Smooth muscle cell (in vitro differentiated cells): ENCODE data around the gene PSMC3. TPM values are rescaled to one million over a fixed set of nuclear protein-coding genes. Genes with fewer than 3 reads are reported as not detected.

Experiments used
- DNase-seq: peaks from one replicate; lab custom pipeline; 2025; ENCODE audit not compliant: unreplicated experiment; lab: John Stamatoyannopoulos, UW
- H2AFZ ChIP-seq: fragments of 200-600 bp; sonication (generic); 2 replicates; pipeline ENCODE4 v1.6.0; 2016; ENCODE audit warnings: antibody characterized with exemption, low read depth, mild to moderate bottlenecking
- H3F3A ChIP-seq: fragments of 200-600 bp; sonication (generic); 2 replicates; pipeline ENCODE4 v1.6.0; 2017; ENCODE audit warnings: antibody characterized with exemption, low read depth
- H3K27ac ChIP-seq: fragments of 200-600 bp; sonication (generic); 2 replicates; pipeline ENCODE4 v1.5.1; 2016; ENCODE audit warnings: low read depth, mild to moderate bottlenecking
- H3K27me3 ChIP-seq: fragments of 200-600 bp; sonication (generic); 2 replicates; pipeline ENCODE4 v1.6.1; 2016; ENCODE audit warnings: low read depth, mild to moderate bottlenecking
- H3K36me3 ChIP-seq: fragments of 200-600 bp; sonication (generic); 2 replicates; pipeline ENCODE4 v1.5.1; 2016; ENCODE audit warnings: low read depth
- H3K4me1 ChIP-seq: fragments of 200-600 bp; sonication (generic); 2 replicates; pipeline ENCODE4 v1.5.1; 2016; ENCODE audit warnings: low read depth
- H3K4me2 ChIP-seq: fragments of 200-600 bp; sonication (generic); 2 replicates; pipeline ENCODE4 v1.6.0; 2016; ENCODE audit warnings: mild to moderate bottlenecking
- H3K4me3 ChIP-seq: fragments of 200-600 bp; sonication (generic); 2 replicates; pipeline ENCODE4 v1.5.1; 2016; ENCODE audit warnings: mild to moderate bottlenecking
- H3K79me2 ChIP-seq: fragments of 200-600 bp; sonication (generic); 2 replicates; pipeline ENCODE4 v1.6.0; 2016; ENCODE audit warnings: low read depth, mild to moderate bottlenecking
- H3K9ac ChIP-seq: fragments of 200-600 bp; sonication (generic); 2 replicates; pipeline ENCODE4 v1.6.0; 2016; ENCODE audit warnings: low read depth
- H3K9me3 ChIP-seq: fragments of 200-600 bp; sonication (generic); replicated peaks from 2 replicates; pipeline ENCODE4 v1.5.1; 2016; ENCODE audit warnings: low read depth
- H4K20me1 ChIP-seq: fragments of 200-600 bp; sonication (generic); 2 replicates; pipeline ENCODE4 v1.6.0; 2016; ENCODE audit warnings: low read depth
- CTCF ChIP-seq: fragments of 200-600 bp; sonication (generic); IDR thresholded peaks from 2 replicates; pipeline ENCODE4 v1.5.1; 2017; ENCODE audit warnings: borderline replicate concordance, mild to moderate bottlenecking, antibody characterized with exemption; ENCODE audit not compliant: insufficient read depth, poor library complexity, severe bottlenecking
- WGBS: methylation state at CpG from one replicate; pipeline ENCODE4 v1.1.7; 2016; ENCODE audit warnings: low lambda C conversion rate; 5-methylcytosine and 5-hydroxymethylcytosine counted together
- polyA plus RNA-seq: library from polyadenylated mRNA; unstranded; fragments of >200 nt; fragmentation: Nextera tagmentation; extraction: Ambion mirVana; gene quantifications from 2 replicates; pipeline ENCODE4 v1.2.1, GENCODE V29; 2016
- total RNA-seq: library from RNA; depleted of rRNA; stranded (reverse); fragments of >200 nt; gene quantifications from 2 replicates; pipeline ENCODE4 v1.2.3, GENCODE V29; 2014

Gene PSMC3
- total and polyA plus RNA-seq, 2 experiments from 2014 or later = 71.2 to 211 TPM

DNA sequence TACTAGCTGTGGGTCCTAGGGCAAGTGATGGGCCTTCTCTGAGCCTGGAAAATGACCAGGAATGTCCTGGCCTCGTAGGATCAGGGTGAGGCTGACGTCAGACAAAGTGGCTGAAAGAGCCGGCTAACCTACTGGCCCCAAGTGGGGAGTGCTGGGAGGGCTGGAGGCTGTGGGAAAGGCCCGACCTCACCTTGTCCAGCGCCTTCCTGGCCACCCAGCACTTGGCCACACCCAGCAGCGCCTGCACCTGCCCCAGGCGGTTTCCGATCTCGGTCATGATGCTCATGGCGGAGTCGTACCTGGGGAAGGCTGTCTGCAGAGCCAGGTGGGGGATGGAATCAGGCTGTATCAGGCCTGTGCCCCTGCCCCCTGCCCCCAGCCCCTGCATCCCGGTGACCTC, 15.2 kb upstream of the PSMC3 start:
- Histone ChIP-seq H3K79me2 (no peaks in the 10 kb centered on the region), H3K9me3 (no peaks in the 10 kb centered on the region), H3K9ac (no peak overlapping the region), H3K4me3 (no peak overlapping the region), H3K36me3 (no peaks in the 10 kb centered on the region), H3K4me1 (no peaks in the 10 kb centered on the region), H4K20me1 (no peaks in the 10 kb centered on the region), H3K27me3 (no peaks in the 10 kb centered on the region), H3K27ac (no peak overlapping the region), H2AFZ (no peak overlapping the region), H3K4me2 (no peak overlapping the region), H3F3A (no peaks in the 10 kb centered on the region)
- TF ChIP-seq CTCF = no peak
- WGBS = 92% methylated on average over 11 of the region's 12 CpGs
- DNase-seq = no peak

DNA sequence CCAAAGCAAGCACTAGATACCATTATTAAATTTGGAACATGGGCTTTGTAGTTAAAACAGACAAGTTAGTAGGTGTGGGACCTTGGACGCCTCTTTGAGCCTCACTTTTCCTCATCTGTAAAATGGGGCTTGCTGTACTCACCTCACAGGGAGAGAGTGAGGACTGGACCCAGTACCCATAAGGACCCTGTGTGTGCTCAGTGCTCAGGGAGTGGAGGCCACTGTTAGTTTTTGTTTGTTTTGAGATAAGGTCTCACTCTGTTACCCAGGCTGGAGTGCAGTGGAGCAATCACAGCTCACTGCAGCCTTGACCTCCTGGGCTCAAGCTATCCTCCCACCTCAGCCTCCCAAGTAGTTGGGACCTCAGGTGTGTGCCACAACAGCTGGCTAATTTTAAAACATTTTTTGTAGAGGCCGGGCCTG, 13.8 kb upstream of the PSMC3 start:
- Histone ChIP-seq H2AFZ (no peak overlapping the region), H3K27ac (no peak overlapping the region), H3K9me3 (no peaks in the 10 kb centered on the region), H3K27me3 (no peaks in the 10 kb centered on the region), H3K4me3 (no peak overlapping the region), H3K9ac (no peak overlapping the region), H3K4me1 (no peaks in the 10 kb centered on the region), H3K4me2 (no peak overlapping the region), H4K20me1 (no peaks in the 10 kb centered on the region), H3K36me3 (no peaks in the 10 kb centered on the region), H3K79me2 (no peaks in the 10 kb centered on the region), H3F3A (no peaks in the 10 kb centered on the region)
- TF ChIP-seq CTCF = no peak
- WGBS = 48% methylated on average over 2 of the region's 2 CpGs
- no peak for DNase-seq

- H3K9me3 ChIP-seq = no peaks in the 10 kb centered on the region
- H3K36me3 ChIP-seq = no peaks in the 10 kb centered on the region
- H3K9ac ChIP-seq = no peak overlapping the region
- no peak overlapping the region for H3K4me2 ChIP-seq
- no peaks in the 10 kb centered on the region for H3K27me3 ChIP-seq
- no peak overlapping the region for H3K27ac ChIP-seq
- H2AFZ ChIP-seq = no peak overlapping the region
- no peak overlapping the region for H3K4me3 ChIP-seq
- no peaks in the 10 kb centered on the region for H3K79me2 ChIP-seq
- no peaks in the 10 kb centered on the region for H3F3A ChIP-seq
- 97% methylated on average over 18 of the region's 18 CpGs for WGBS
- DNase-seq = no peak
- TF ChIP-seq CTCF = no peak
- no peaks in the 10 kb centered on the region for H4K20me1 ChIP-seq
- no peaks in the 10 kb centered on the region for H3K4me1 ChIP-seq
These were observed 12.5 kb upstream of the PSMC3 start for GRCh38 chr11:47438721-47439120.

GRCh38 chr11:47437746-47438418, 11.6 kb upstream of the PSMC3 start:
- no peak for TF ChIP-seq CTCF
- no peaks in the 10 kb centered on the region for H3K36me3 ChIP-seq
- no peaks in the 10 kb centered on the region for H3K79me2 ChIP-seq
- no peak overlapping the region for H2AFZ ChIP-seq
- WGBS = 94% methylated on average over 16 of the region's 16 CpGs
- no peaks in the 10 kb centered on the region for H3K9me3 ChIP-seq
- H3F3A ChIP-seq = no peaks in the 10 kb centered on the region
- H3K4me2 ChIP-seq = no peak overlapping the region
- no peaks in the 10 kb centered on the region for H3K4me1 ChIP-seq
- no peak overlapping the region for H3K27ac ChIP-seq
- H4K20me1 ChIP-seq = no peaks in the 10 kb centered on the region
- H3K27me3 ChIP-seq = no peaks in the 10 kb centered on the region
- DNase-seq = no peak
- H3K9ac ChIP-seq = no peak overlapping the region
- H3K4me3 ChIP-seq = no peak overlapping the region
